ENCODE results near the gene CITED2. TPM values are rescaled to one million over a fixed set of nuclear protein-coding genes. Genes with fewer than 3 reads are reported as not detected.

CITED2 gene
- total and polyA plus RNA-seq, 2 of the 8 experiments (the other 6 are each of a cell fraction or from before 2014, with no cell fraction given), result 89.1 to 115 TPM

DNA sequence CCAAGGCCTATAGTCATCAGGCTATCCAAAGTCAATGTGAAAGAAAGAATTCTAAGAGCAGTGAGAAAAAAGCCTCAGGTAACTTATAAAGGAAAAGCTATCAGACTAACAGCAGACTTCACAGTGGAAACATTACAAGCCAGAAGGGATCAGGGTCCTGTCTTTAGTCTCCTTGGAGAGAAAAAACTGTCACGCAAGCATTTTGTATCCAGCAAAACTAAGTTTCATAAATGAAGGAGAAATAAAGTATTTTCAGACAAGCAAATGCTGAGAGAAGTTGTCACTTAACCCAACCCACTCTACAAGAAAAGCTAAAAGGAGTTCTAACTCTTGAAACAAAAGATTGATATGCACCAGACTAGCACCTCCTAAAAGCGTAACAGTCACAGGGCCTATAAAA, 28.1 kb downstream of the CITED2 start:
- Histone ChIP-seq H3K36me3 (ENCODE audit: control insufficient read depth in 2 of 4, insufficient read depth in 4 of 4, low read length in 3 of 4) (no peaks in the 10 kb centered on the region), H2BK120ac (replicated peaks; ENCODE audit: low read depth, low read length) (no peak overlapping the region), H3K9ac (replicated peaks in 1 of 4; ENCODE audit: extremely low read depth in 1 of 4, low read depth in 3 of 4, low read length in 3 of 4) (no peak overlapping the region), H2AFZ (ENCODE audit: low read length) (no peak overlapping the region), H4K20me1 (replicated peaks in 1 of 2; ENCODE audit: control insufficient read depth in 1 of 2, insufficient read depth in 2 of 2, low read length in 2 of 2) (no peaks in the 10 kb centered on the region), H3K18ac (ENCODE audit: extremely low read depth, low read length) (no peak overlapping the region), H2BK15ac (ENCODE audit: low read length) (no peak overlapping the region), H2BK5ac (ENCODE audit: low read depth, low read length) (no peak overlapping the region), H3K27me3 (replicated peaks in 1 of 4; ENCODE audit: control insufficient read depth in 3 of 4, extremely low read depth in 1 of 4, insufficient read depth in 3 of 4, low read length in 3 of 4) (no peaks in the 10 kb centered on the region), H3K4ac (replicated peaks; ENCODE audit: insufficient read length, low read depth, low read length) (no peak overlapping the region), H3K27ac (ENCODE audit: low read depth, low read length) (no peak overlapping the region), H2BK12ac (ENCODE audit: low read depth, low read length) (no peak overlapping the region), H3K4me1 (replicated peaks in 1 of 4; ENCODE audit: control insufficient read depth in 3 of 4, insufficient read depth in 4 of 4, low read length in 3 of 4) (peaks cover 2 to 8% (median 6%) of the 10 kb centered on the region in 4 experiments; a peak in 5 of 7 replicates), H3K4me3 (ENCODE audit: extremely low read depth in 1 of 4, insufficient read depth in 2 of 4, low read depth in 3 of 4, low read length in 4 of 4) (no peak overlapping the region), H4K91ac (replicated peaks; ENCODE audit: insufficient read length, low read length) (no peak overlapping the region), H3K56ac (replicated peaks; ENCODE audit: insufficient read length, low read depth, low read length) (no peak overlapping the region), H2BK20ac (ENCODE audit: low read length) (no peak overlapping the region), H3K4me2 (ENCODE audit: insufficient read depth in 1 of 2, low read depth in 2 of 2, low read length in 2 of 2) (no peak overlapping the region), H3K23ac (ENCODE audit: insufficient read length) (no peak overlapping the region), H3K9me3 (ENCODE audit: insufficient read depth in 2 of 2, low read depth in 1 of 2, low read length in 1 of 2) (no peaks in the 10 kb centered on the region), H3K23me2 (ENCODE audit: low read depth, low read length) (no peaks in the 10 kb centered on the region), H4K5ac (ENCODE audit: insufficient read length, low read depth, low read length) (no peak overlapping the region), H3K14ac (ENCODE audit: insufficient read length) (no peak overlapping the region), H4K8ac (ENCODE audit: extremely low read depth, insufficient read depth, low read length) (no peak overlapping the region), H3K79me2 (ENCODE audit: control insufficient read depth in 1 of 2, insufficient read depth in 2 of 2, low read length in 2 of 2) (no peaks in the 10 kb centered on the region), H3K79me1 (ENCODE audit: low read depth, low read length) (peaks cover 2% of the 10 kb centered on the region; the same call in 1 of the 2 replicates), H2AK5ac (ENCODE audit: low read depth, low read length) (no peak overlapping the region)
- CTCF ChIA-PET (ENCODE audit: partially characterized antibody), result interaction anchor here (1.0 to 2.9 kb wide), 2 partner anchors 10 to 96 kb away, joined by 3 to 10 read pairs; no protein-coding TSS in a partner anchor
- DNase-seq (ENCODE audit: low read depth in 1 of 2, low spot score in 2 of 2) (no peak), FAIRE-seq (no peak)
- WGBS, 2 experiments (ENCODE audit: extremely low coverage in 1 of 2, insufficient coverage in 1 of 2, insufficient read length in 1 of 2, insufficient replicate concordance in 2 of 2, low coverage in 1 of 2, low lambda C conversion rate in 2 of 2, missing lambda C conversion rate in 1 of 2), result 95% methylated on average over 2 of the region's 2 CpGs; no CpG with 5 or more reads in 1 of the 2 experiments
- POLR2A ChIA-PET (ENCODE audit: partially characterized antibody), result no interaction called here
- TF ChIP-seq CHD1 (IDR thresholded peaks at IDR 0.05; ENCODE audit: low read depth, low read length) (no peak), TAF1 (IDR thresholded peaks at IDR 0.05; ENCODE audit: low read depth, low read length) (no peak), CEBPB (IDR thresholded peaks at IDR 0.05; ENCODE audit: low read depth, low read length) (no peak), CBX8 (IDR thresholded peaks at IDR 0.05; ENCODE audit: borderline replicate concordance, low read depth, low read length) (no peak), JUN (IDR thresholded peaks at IDR 0.05; ENCODE audit: low read depth, low read length) (no peak), KDM1A (IDR thresholded peaks at IDR 0.05; ENCODE audit: borderline replicate concordance, low read length) (no peak), SP1 (IDR thresholded peaks at IDR 0.05; ENCODE audit: low read depth, low read length) (no peak), EGR1 (IDR thresholded peaks at IDR 0.05; ENCODE audit: borderline replicate concordance, low read depth, low read length) (no peak), NANOG (IDR thresholded peaks at IDR 0.05; ENCODE audit: insufficient read depth, low read depth, low read length, poor library complexity, severe bottlenecking) (no peak), SIX5 (IDR thresholded peaks at IDR 0.05; ENCODE audit: low read depth, low read length) (no peak), CBX5 (IDR thresholded peaks at IDR 0.05; ENCODE audit: low read depth, low read length) (no peak), KDM5A (IDR thresholded peaks at IDR 0.05; ENCODE audit: low read length) (no peak)
- TF ChIP-seq, protein P1, sequence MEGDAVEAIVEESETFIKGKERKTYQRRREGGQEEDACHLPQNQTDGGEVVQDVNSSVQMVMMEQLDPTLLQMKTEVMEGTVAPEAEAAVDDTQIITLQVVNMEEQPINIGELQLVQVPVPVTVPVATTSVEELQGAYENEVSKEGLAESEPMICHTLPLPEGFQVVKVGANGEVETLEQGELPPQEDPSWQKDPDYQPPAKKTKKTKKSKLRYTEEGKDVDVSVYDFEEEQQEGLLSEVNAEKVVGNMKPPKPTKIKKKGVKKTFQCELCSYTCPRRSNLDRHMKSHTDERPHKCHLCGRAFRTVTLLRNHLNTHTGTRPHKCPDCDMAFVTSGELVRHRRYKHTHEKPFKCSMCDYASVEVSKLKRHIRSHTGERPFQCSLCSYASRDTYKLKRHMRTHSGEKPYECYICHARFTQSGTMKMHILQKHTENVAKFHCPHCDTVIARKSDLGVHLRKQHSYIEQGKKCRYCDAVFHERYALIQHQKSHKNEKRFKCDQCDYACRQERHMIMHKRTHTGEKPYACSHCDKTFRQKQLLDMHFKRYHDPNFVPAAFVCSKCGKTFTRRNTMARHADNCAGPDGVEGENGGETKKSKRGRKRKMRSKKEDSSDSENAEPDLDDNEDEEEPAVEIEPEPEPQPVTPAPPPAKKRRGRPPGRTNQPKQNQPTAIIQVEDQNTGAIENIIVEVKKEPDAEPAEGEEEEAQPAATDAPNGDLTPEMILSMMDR (IDR thresholded peaks at IDR 0.05; ENCODE audit: control extremely low read depth in 1 of 3, insufficient read depth in 1 of 3, low read depth in 1 of 3, low read length in 3 of 3), result no peak
